Measurements from ENCODE around the gene ZNF775.

Gene ZNF775

DNA sequence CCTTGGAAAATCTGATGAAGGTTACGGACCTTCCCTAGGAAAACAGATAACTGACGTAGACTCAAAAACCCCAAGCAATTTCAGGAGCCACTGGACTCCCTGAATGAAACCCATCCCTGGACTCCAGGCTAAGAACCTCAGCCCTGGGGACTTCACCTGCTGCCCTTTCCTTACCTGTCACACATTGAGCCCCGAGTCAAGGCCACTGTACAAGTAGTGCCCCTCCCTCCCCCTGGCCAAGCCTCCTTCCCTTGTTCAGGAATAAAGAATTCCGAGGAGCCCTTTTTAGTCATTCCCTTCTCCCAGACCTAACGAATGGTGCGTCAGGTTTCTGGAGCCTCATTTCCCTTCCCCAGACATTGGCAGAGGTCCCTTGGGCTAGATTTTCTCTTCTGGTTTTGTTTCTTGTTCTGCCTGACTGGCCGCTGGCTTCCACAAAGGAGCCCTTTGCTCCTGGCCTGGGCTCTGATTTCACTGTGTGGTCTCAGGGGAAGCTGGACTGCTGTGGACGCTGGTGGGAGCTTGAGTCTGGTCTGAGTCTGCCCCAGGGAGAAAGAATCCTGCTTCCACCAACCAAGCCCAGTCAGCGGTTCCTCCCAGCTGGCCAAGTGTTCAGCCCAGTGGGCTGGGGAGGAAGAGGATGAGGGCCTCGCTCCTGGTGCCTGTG lies 31.7 kb downstream of the ZNF775 start:
- in situ Hi-C loops (cut with MboI; ENCODE audit: low sequenced_read_pairs, unreplicated experiment): no loop called here
- TF ChIP-seq, protein P1, sequence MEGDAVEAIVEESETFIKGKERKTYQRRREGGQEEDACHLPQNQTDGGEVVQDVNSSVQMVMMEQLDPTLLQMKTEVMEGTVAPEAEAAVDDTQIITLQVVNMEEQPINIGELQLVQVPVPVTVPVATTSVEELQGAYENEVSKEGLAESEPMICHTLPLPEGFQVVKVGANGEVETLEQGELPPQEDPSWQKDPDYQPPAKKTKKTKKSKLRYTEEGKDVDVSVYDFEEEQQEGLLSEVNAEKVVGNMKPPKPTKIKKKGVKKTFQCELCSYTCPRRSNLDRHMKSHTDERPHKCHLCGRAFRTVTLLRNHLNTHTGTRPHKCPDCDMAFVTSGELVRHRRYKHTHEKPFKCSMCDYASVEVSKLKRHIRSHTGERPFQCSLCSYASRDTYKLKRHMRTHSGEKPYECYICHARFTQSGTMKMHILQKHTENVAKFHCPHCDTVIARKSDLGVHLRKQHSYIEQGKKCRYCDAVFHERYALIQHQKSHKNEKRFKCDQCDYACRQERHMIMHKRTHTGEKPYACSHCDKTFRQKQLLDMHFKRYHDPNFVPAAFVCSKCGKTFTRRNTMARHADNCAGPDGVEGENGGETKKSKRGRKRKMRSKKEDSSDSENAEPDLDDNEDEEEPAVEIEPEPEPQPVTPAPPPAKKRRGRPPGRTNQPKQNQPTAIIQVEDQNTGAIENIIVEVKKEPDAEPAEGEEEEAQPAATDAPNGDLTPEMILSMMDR (IDR thresholded peaks at IDR 0.05; ENCODE audit: borderline replicate concordance, control extremely low read depth, extremely low read depth, insufficient read depth, missing control alignments): no peak
- DNase-seq (ENCODE audit: low spot score): no peak

DNA sequence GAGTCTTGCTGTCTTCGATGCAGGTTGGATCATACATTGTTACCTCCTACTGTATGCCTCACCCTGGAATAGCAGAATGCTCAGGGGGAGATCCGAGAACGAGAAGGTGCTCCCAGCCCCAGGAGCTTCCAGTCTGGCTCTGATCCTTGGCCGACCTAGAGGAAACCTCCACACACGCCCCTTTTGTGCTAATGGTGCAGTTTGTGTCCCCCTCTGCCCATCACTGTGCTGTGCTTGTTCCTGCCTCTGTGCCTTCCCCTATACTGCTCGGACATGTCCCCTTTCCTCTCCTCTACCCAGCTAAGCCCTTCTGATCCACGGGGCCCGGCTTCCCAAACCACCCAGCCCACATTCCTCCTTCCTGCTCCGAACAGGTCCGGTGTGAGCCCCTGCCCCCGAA lies 32.5 kb downstream of the ZNF775 start:
- no peak for DNase-seq (ENCODE audit: low spot score)
- TF ChIP-seq, protein P1 (IDR thresholded peaks at IDR 0.05; ENCODE audit: borderline replicate concordance, control extremely low read depth, extremely low read depth, insufficient read depth, missing control alignments): no peak
- in situ Hi-C loops (cut with MboI; ENCODE audit: low sequenced_read_pairs, unreplicated experiment): no loop called here

DNA sequence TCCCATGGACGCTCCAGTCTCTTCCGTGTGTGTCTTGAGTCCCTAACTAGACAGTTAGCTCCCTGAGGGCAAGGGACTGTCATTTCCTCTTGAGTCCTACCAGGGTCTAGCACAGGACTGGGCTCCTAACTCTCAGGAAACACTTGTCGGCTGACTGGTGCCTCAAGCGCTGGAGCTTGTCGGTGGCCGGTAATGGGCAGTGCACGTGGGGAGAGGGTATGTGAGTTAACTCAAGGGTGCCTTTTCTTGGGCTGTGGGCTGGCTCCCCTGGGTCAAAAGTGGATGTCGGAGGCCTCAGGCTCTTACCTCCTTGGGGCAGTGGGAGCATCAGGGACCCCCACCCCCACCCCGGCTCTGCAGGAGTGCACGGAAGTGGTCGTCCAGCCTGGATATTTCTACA lies 32.9 kb downstream of the ZNF775 start:
- in situ Hi-C loops (cut with MboI; ENCODE audit: low sequenced_read_pairs, unreplicated experiment): no loop called here
- DNase-seq (ENCODE audit: low spot score): no peak
- TF ChIP-seq, protein P1 (IDR thresholded peaks at IDR 0.05; ENCODE audit: borderline replicate concordance, control extremely low read depth, extremely low read depth, insufficient read depth, missing control alignments): no peak

DNA sequence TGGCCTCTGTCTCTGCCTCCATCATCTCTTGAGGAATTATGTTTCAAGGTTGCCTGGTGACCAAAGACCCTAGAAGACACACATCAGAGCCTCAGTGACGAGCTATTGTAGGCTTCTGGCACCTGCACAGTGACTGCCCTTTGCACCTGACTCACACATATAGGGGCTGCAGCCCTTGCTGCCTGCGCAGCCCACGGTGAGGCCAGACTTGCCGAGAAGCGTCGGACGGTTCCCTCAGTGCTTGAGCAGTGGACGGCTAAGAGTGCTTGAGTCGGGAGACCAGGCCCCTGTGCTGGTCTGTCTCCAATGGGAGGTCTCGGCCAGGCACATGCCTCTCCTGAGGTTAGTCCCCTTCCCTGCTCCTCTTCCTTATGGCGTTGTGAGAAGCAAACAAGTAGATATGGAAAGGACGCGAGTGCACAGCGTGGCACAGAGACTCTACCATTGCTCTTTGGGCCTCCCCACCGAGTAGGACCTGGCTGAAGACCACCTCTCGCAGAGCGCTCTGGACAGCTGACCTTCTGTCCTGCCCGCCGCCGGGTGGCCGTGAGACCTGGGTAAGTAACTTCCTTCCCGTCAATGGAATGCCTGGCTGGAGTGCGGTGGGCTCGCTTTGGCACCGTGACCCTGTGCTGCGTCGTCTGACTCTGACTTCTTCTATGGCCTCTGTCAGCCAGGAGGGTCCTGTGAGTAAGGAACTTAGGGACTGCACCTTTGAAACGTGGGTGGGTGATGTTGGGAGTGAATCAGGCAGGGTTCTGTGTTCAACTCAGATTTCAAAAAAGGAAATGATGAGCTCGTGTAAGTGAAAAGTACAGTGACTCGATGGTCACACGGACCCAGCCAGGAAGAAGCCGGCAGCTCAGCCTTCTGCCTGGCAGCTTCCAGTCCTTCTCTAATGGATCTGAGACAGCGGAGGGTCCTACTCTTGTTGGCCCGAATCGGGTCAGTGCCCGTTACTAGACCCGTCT lies 33.7 kb downstream of the ZNF775 start:
- DNase-seq (ENCODE audit: low spot score): no peak
- TF ChIP-seq, protein P1 (IDR thresholded peaks at IDR 0.05; ENCODE audit: borderline replicate concordance, control extremely low read depth, extremely low read depth, insufficient read depth, missing control alignments): no peak
- in situ Hi-C loops (cut with MboI; ENCODE audit: low sequenced_read_pairs, unreplicated experiment): no loop called here

DNA sequence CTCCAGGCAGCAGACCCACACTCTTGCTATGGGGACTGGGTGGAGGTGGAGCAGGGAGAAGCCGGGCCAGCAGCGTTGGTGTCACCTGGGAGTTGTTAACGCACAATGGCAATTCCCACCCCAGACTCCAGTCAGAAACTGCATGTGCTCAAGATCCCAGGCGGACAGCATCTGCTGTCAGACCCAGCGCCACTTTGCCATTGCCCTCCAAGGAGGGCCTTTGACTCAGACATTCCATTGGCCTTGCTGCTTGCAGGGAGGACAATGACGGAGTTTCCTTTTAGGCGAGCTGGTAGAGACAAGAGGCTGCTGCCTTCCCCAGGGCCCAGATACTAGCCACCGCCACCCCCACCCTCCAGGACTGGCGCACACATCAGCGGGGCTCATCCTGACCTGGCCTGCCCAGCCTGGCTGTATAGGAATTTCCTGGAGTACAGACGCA lies 34.5 kb downstream of the ZNF775 start:
- DNase-seq (ENCODE audit: low spot score): no peak
- TF ChIP-seq, protein P1 (IDR thresholded peaks at IDR 0.05; ENCODE audit: borderline replicate concordance, control extremely low read depth, extremely low read depth, insufficient read depth, missing control alignments): no peak
- in situ Hi-C loops (cut with MboI; ENCODE audit: low sequenced_read_pairs, unreplicated experiment): no loop called here

DNA sequence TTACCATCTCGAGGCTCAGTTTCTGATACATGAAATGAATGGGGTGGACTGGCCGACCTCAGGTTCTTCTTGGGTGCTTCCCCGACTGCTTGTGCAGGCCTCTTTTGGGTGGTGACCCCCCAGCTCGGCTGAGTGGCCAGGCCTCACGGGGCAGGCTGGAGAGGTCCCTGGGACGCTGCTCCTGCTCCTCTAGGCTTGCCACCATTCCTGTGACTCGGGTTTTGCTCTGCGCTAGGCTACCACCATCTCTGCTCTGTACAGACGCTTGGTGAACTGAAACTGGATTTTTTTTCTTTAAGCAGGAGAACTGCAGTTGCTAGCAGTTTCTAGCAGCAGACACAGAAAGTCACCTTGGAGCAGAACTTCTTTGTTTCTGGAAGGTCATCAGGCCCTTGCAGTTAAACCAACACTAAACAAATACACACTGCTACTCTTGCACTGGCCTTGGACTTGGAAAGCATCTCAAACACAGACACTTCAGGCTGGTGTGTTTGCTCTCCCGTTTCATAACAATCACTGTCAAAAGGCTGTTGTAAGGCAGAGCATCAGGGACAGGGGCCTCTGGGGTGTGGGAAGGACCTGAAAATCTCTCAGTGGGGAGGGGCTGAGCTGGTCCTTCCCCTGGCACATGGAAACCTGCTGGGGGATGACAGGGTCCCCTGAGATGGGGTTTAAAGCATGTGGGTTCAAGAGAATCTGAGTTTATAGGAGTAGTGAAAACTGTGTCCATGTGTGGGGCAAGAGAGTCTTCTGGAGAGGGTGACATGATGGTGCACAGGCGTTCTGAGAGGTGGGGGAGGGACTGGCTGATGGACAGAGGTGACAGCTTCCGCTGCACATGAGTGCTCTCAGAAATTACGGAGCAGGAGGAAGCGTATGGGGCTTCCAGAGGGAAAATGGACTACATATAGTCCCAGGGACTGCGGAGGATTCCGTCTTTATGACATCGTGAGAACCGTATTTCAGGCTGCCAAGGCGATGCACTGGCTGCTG lies 36.3 kb downstream of the ZNF775 start:
- in situ Hi-C loops (cut with MboI; ENCODE audit: low sequenced_read_pairs, unreplicated experiment): no loop called here
- DNase-seq (ENCODE audit: low spot score): no peak
- TF ChIP-seq, protein P1 (IDR thresholded peaks at IDR 0.05; ENCODE audit: borderline replicate concordance, control extremely low read depth, extremely low read depth, insufficient read depth, missing control alignments): no peak

Measured in GM13976 (cell line).